Omental fat pad (tissue), 4 donors: Measurements from ENCODE around the gene MSLN. TPM values are rescaled to one million over a fixed set of nuclear protein-coding genes. Genes with fewer than 3 reads are reported as not detected.
"Not testable (repeated sequence)": the region's sequence is repeated elsewhere in the genome, so short reads cannot be mapped to it uniquely, and the experiment has no call there.

ENCODE experiments used
- ATAC-seq: fragments of 150-250 bp; one replicate; pipeline ENCODE4 v1.9.1; 2016; ENCODE audit warnings: mild to moderate bottlenecking, moderate library complexity; ENCODE audit not compliant: low FRiP score
- DNase-seq: peaks from one replicate; pipeline ENCODE4 v3.0.0-alpha.2; 2019; ENCODE audit warnings: low spot score
- CTCF ChIP-seq, 3 donors: fragments of 450-650 bp; IDR thresholded peaks; one replicate each; pipeline ENCODE4 v1.5.1; 2016 to 2017; ENCODE audit warnings: antibody characterized with exemption in 3 of 3, mild to moderate bottlenecking in 3 of 3, moderate library complexity in 2 of 3
- total RNA-seq, 4 donors: library from RNA; depleted of rRNA; stranded (reverse); fragments of >200 nt; gene quantifications; one replicate each; pipeline ENCODE4 v1.1.0, GENCODE V29; 2016

The MSLN gene
- total RNA-seq, 4 donors from 2014 or later: 1.1 to 355 (median 129) TPM

- TF ChIP-seq CTCF (IDR thresholded peaks at IDR 0.05): no peak
- ATAC-seq (peak; percentile 39), DNase-seq (no peak)
These were observed 13.9 kb upstream of the MSLN start for GRCh38 chr16:746637-747036.

- no peak for TF ChIP-seq CTCF (IDR thresholded peaks at IDR 0.05)
- DNase-seq (no peak), ATAC-seq (no peak)
These were observed 12.4 kb upstream of the MSLN start for GRCh38 chr16:747978-748746.

DNA sequence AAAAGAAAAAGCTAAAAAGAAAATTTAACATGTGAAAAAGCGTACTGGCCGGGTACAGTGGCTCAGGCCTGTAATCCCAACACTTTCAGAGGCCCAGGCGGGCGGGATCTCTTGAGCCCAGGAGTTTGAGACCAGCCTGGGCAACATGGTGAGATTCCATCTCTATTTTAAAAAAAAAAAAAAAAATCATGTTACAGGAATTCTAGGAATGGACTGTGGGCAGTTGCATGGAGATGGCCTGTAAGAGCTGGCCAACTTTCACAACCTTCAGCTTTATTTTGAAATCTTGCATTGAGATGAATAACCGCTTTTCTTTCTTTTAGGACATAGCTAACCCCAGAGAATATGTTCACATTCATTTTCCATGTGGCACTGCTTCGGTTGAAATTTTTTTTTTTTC is 11.5 kb upstream of the MSLN start:
- TF ChIP-seq CTCF (IDR thresholded peaks at IDR 0.05): no peak
- ATAC-seq (peak; percentile 50), DNase-seq (no peak)

DNA sequence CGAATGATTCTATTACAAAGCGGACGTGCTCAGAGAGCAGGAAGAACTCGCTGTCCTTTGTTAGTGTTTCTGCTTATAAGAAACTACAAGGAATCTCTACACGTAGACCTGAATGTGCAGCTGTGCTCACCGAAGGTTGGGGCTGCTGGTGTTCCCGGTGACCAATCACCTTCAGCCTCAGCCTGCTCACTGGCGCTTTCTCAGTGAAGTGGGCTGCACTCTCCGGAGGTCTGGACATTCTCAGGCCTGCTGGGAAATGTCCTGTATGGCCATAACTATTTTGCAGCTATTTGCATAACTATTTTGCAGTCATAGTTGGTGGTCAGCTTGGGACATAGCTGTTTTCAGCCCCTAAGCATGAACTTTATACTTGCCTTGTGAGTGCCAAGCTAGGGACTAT is 10.0 kb upstream of the MSLN start:
- ATAC-seq (no peak), DNase-seq (no peak)
- TF ChIP-seq CTCF (IDR thresholded peaks at IDR 0.05): no peak

- ATAC-seq: no peak
- DNase-seq: no peak
- no peak for TF ChIP-seq CTCF (IDR thresholded peaks at IDR 0.05)
These were observed 9.2 kb upstream of the MSLN start for GRCh38 chr16:751152-752006.

DNA sequence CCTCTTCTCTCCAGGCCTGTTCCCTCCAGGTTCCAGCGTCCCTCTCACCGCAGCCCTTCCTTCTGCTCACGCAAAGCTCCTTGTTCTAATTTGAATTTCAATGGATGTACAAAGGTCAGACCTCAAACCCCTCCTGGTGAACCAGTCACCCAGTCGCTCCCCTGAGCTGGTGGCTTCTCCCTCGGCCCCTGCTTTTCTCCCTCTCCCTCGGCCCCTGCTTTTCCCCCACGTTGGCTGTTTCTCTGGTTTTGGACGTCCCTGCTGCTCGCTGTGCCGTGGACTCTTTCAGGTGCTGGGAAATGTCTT is 8.6 kb upstream of the MSLN start:
- no peak for TF ChIP-seq CTCF (IDR thresholded peaks at IDR 0.05)
- ATAC-seq: no peak

DNA sequence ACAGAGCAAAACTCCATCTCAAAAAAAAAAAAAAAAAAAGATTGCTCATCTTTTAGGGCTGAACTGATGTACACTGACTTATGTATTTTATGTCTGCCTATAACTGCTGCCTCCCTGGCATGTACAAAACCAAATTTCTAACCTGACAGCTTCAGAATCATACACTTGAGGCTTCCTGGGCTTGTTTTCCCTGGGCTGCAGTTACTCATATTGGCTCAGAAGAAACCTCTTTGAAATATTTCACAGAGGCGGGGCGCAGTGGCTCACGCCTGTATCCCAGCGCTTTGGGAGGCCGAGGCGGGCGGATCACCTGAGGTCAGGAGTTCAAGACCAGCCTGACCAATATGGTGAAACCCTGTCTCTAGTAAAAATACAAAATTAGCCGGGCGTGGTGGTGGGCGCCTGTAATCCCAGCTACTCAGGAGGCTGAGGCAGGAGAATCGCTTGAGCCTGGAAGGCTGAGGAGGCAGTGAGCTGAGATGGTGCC is 6.4 kb upstream of the MSLN start:
- not testable (repeated sequence) for DNase-seq
- ATAC-seq: peak; percentile 48

More for the DNA sequence above, 8.6 kb upstream of the MSLN start:
- DNase-seq: no peak
